Small intestine (tissue), 16 donors: ENCODE measurements around the gene EAPP. TPM values are rescaled to one million over a fixed set of nuclear protein-coding genes. Genes with fewer than 3 reads are reported as not detected.

Source experiments
- DNase-seq, 2 donors: peaks; one replicate each; pipeline versions ENCODE4 v3.0.0 to v3.0.0-alpha.2; 2013
- FAIRE-seq: peaks from 2 replicates; lab custom pipeline; 2012; peaks lifted over from hg19 to GRCh38; lab: Jason Lieb, UNC
- H3K27ac ChIP-seq, 3 donors: one replicate each; pipeline ENCODE4 v1.5.1; 2013; ENCODE audit warnings: low read length in 2 of 3, mild to moderate bottlenecking in 2 of 3, control low read depth in 1 of 3, inconsistent platforms in 1 of 3, low read depth in 1 of 3, moderate library complexity in 1 of 3
- H3K27me3 ChIP-seq, 3 donors: one replicate each; pipeline ENCODE4 v1.6.1; 2013; ENCODE audit warnings: low read length in 3 of 3, inconsistent platforms in 1 of 3; ENCODE audit not compliant: control insufficient read depth in 3 of 3, insufficient read depth in 3 of 3
- H3K36me3 ChIP-seq, 3 donors: one replicate each; pipeline ENCODE4 v1.6.1; 2013; ENCODE audit warnings: low read length in 3 of 3, inconsistent platforms in 1 of 3, low read depth in 1 of 3, mild to moderate bottlenecking in 1 of 3, moderate library complexity in 1 of 3; ENCODE audit not compliant: control insufficient read depth in 3 of 3, insufficient read depth in 2 of 3
- H3K4me1 ChIP-seq, 3 donors: one replicate each; pipeline ENCODE4 v1.6.1; 2013; ENCODE audit warnings: low read length in 2 of 3, inconsistent platforms in 1 of 3, low read depth in 1 of 3, mild to moderate bottlenecking in 1 of 3, moderate library complexity in 1 of 3; ENCODE audit not compliant: control insufficient read depth in 3 of 3, insufficient read depth in 2 of 3
- H3K4me3 ChIP-seq, 3 donors: one replicate each; pipeline ENCODE4 v1.5.1; 2013; ENCODE audit warnings: low read length in 3 of 3, control low read depth in 1 of 3, inconsistent platforms in 1 of 3, low read depth in 1 of 3, mild to moderate bottlenecking in 1 of 3, moderate library complexity in 1 of 3
- H3K9me3 ChIP-seq, 2 donors: one replicate each; pipeline ENCODE4 v1.6.1; 2013; ENCODE audit warnings: low read depth in 1 of 2, low read length in 1 of 2; ENCODE audit not compliant: control insufficient read depth in 2 of 2, insufficient read depth in 1 of 2
- WGBS, 3 donors: extraction: QIAGEN DNeasy Blood & Tissue Kit; methylation state at CpG; one replicate each; pipeline ENCODE4 v1.1.7; 2013; 5-methylcytosine and 5-hydroxymethylcytosine counted together
- long read RNA-seq, 10 donors: transcript quantifications; one replicate each; lab custom pipeline, GENCODE V29; 2026
- polyA plus RNA-seq, 4 donors: library from polyadenylated mRNA; stranded (reverse) in 3 of 4; unstranded in 1 of 4; fragments of 200-250 nt in 3 of 4; fragments of 120-200 nt in 1 of 4; gene quantifications; one replicate each; pipeline versions ENCODE4 v1.2.1 to v1.2.3, GENCODE V29; 2013
- donor health status: healthy with polysubstance abuse.
- donor health status: control.
- donor health status: control.
- donor health status: Bipolar disorder and iron deficiency.
- donor health status: healthy.

Gene EAPP
- 10 to 100 TPM; 48.0 to 74.0 (median 61.2) TPM for polyA plus RNA-seq
- long read RNA-seq, donor 1 = 0 reads
- long read RNA-seq, donor 2, transcript EAPP-201 (6 exons, 1,321 nt) = major isoform, 5 of 5 reads
- long read RNA-seq, donor 2, partial matches to known transcripts = 0 of 5 reads
- long read RNA-seq, donor 2, other reads (novel, unspliced or antisense) = 0 of 5 reads
- long read RNA-seq, donor 3, transcript EAPP-201 (6 exons, 1,321 nt) = major isoform, 13 of 28 reads
- long read RNA-seq, donor 3, partial matches to known transcripts = 13 of 28 reads
- long read RNA-seq, donor 3, other reads (novel, unspliced or antisense) = 0 of 28 reads
- long read RNA-seq, donor 4, partial matches to known transcripts = 0 of 2 reads
- long read RNA-seq, donor 4, other reads (novel, unspliced or antisense) = 0 of 2 reads
- long read RNA-seq, donor 5, partial matches to known transcripts = 0 of 4 reads
- long read RNA-seq, donor 5, other reads (novel, unspliced or antisense) = 0 of 4 reads
- long read RNA-seq, donor 6, transcript EAPP-201 (6 exons, 1,321 nt) = major isoform, 15 of 16 reads
- long read RNA-seq, donor 6, partial matches to known transcripts = 0 of 16 reads
- long read RNA-seq, donor 6, other reads (novel, unspliced or antisense) = 0 of 16 reads
- long read RNA-seq, donor 7 = 0 reads
- long read RNA-seq, donor 8, partial matches to known transcripts = 0 of 2 reads
- long read RNA-seq, donor 8, other reads (novel, unspliced or antisense) = 0 of 2 reads
- long read RNA-seq, donor 9, transcript EAPP-201 (6 exons, 1,321 nt) = major isoform, 7 of 7 reads
- long read RNA-seq, donor 9, partial matches to known transcripts = 0 of 7 reads
- long read RNA-seq, donor 9, other reads (novel, unspliced or antisense) = 0 of 7 reads
- long read RNA-seq, donor 10, transcript EAPP-203 (2 exons, 562 nt) = minor isoform, 6 of 40 reads
- long read RNA-seq, donor 10, transcript EAPP-201 (6 exons, 1,321 nt) = major isoform, 26 of 40 reads
- long read RNA-seq, donor 10, partial matches to known transcripts = 8 of 40 reads
- long read RNA-seq, donor 10, other reads (novel, unspliced or antisense) = 0 of 40 reads

GRCh38 chr14:34539407-34540180, at the start of gene EAPP:
EAPP (minus strand) TSS chr14:34539701; CDS start chr14:34539628, 73 bp downstream.
- peaks cover 0 to 12% (median 0%) of the 10 kb centered on the region in 3 donors for H3K36me3 ChIP-seq
- peak within 1 kb of the TSS; percentile 95 to 99 (median 98) for H3K4me3 ChIP-seq
- 1 to 3% (median 3%) methylated on average over 54 to 59 of the region's 59 CpGs for WGBS, 3 donors
- FAIRE-seq (no peak), DNase-seq (peak; percentile 98 to 99)
- H3K9me3 ChIP-seq = no peaks in the 10 kb centered on the region
- peak within 1 kb of the TSS; percentile 90 to 98 (median 96) for H3K27ac ChIP-seq
- no peaks in the 10 kb centered on the region for H3K27me3 ChIP-seq
- H3K4me1 ChIP-seq = peaks cover 4 to 13% (median 4%) of the 10 kb centered on the region in 3 donors

- FAIRE-seq (no peak), DNase-seq (no peak)
These were observed 44.0 kb upstream of the EAPP start for GRCh38 chr14:34583525-34583924.

GRCh38 chr14:34582117-34582680, 42.7 kb upstream of the EAPP start:
- Histone ChIP-seq H3K27me3 (no peaks in the 10 kb centered on the region), H3K4me1 (no peaks in the 10 kb centered on the region), H3K27ac (no peak overlapping the region), H3K4me3 (no peak overlapping the region), H3K36me3 (peaks cover 8 to 74% (median 20%) of the 10 kb centered on the region in 3 donors), H3K9me3 (no peaks in the 10 kb centered on the region)
- FAIRE-seq = no peak
- no peak for DNase-seq
- 97 to 99% (median 97%) methylated on average over 9 to 11 of the region's 11 CpGs for whole genome bisulfite sequencing, 3 donors

More at GRCh38 chr14:34583525-34583924, 44.0 kb upstream of the EAPP start:
- 63 to 82% (median 66%) methylated on average over 6 of the region's 6 CpGs for WGBS, 3 donors
- no peaks in the 10 kb centered on the region for H3K9me3 ChIP-seq
- no peak overlapping the region for H3K27ac ChIP-seq
- no peaks in the 10 kb centered on the region for H3K4me1 ChIP-seq
- H3K36me3 ChIP-seq = peaks cover 8 to 78% (median 17%) of the 10 kb centered on the region in 3 donors
- no peak overlapping the region for H3K4me3 ChIP-seq
- H3K27me3 ChIP-seq = no peaks in the 10 kb centered on the region

GRCh38 chr14:34580381-34580780, 40.9 kb upstream of the EAPP start:
- DNase-seq (no peak), FAIRE-seq (no peak)

GRCh38 chr14:34571771-34572170, 32.3 kb upstream of the EAPP start:
- peaks cover 5 to 61% (median 5%) of the 10 kb centered on the region in 3 donors for H3K36me3 ChIP-seq
- FAIRE-seq (no peak), DNase-seq (no peak)
- no peaks in the 10 kb centered on the region for H3K4me1 ChIP-seq
- H3K27me3 ChIP-seq = no peaks in the 10 kb centered on the region
- H3K27ac ChIP-seq = no peak overlapping the region
- H3K4me3 ChIP-seq = no peak overlapping the region
- H3K9me3 ChIP-seq = no peaks in the 10 kb centered on the region
- 90 to 97% (median 96%) methylated on average over 3 of the region's 3 CpGs for WGBS, 3 donors

More at GRCh38 chr14:34580381-34580780, 40.9 kb upstream of the EAPP start:
- WGBS, 3 donors = 95 to 100% (median 99%) methylated on average over 5 of the region's 5 CpGs
- H3K27me3 ChIP-seq = no peaks in the 10 kb centered on the region
- H3K4me1 ChIP-seq = no peaks in the 10 kb centered on the region
- H3K4me3 ChIP-seq = no peak overlapping the region
- H3K27ac ChIP-seq = no peak overlapping the region
- H3K9me3 ChIP-seq = no peaks in the 10 kb centered on the region
- peaks cover 8 to 64% (median 13%) of the 10 kb centered on the region in 3 donors for H3K36me3 ChIP-seq

- 97 to 99% (median 98%) methylated on average over 4 of the region's 4 CpGs for WGBS, 3 donors
- FAIRE-seq (no peak), DNase-seq (no peak)
- H3K27ac ChIP-seq = no peak overlapping the region
- peaks cover 7 to 71% (median 9%) of the 10 kb centered on the region in 3 donors for H3K36me3 ChIP-seq
- H3K4me1 ChIP-seq = no peaks in the 10 kb centered on the region
- H3K9me3 ChIP-seq = no peaks in the 10 kb centered on the region
- H3K4me3 ChIP-seq = no peak overlapping the region
- no peaks in the 10 kb centered on the region for H3K27me3 ChIP-seq
These were observed 30.2 kb upstream of the EAPP start for GRCh38 chr14:34569750-34570149.

- H3K4me3 ChIP-seq = no peak overlapping the region
- no peaks in the 10 kb centered on the region for H3K27me3 ChIP-seq
- no peak for DNase-seq
- no peak for FAIRE-seq
- no peaks in the 10 kb centered on the region for H3K4me1 ChIP-seq
- no peaks in the 10 kb centered on the region for H3K9me3 ChIP-seq
- no peak overlapping the region for H3K27ac ChIP-seq
- 90 to 97% (median 96%) methylated on average over 13 of the region's 13 CpGs for WGBS, 3 donors
- peaks cover 9 to 74% (median 13%) of the 10 kb centered on the region in 3 donors for H3K36me3 ChIP-seq
These were observed 29.3 kb upstream of the EAPP start for GRCh38 chr14:34568803-34569202.
